Measurements from ENCODE around the gene RMI2. TPM values are rescaled to one million over a fixed set of nuclear protein-coding genes. Genes with fewer than 3 reads are reported as not detected.

RMI2 gene
- total and polyA plus RNA-seq, 2 donors (not counting 1 experiment from before 2014, with no cell fraction given), result 6.6 to 6.8 TPM

GRCh38 chr16:11322823-11323222 lies 22.4 kb upstream of the RMI2 start:
- no peaks in the 10 kb centered on the region for H3K36me3 ChIP-seq (ENCODE audit: control insufficient read depth, insufficient read depth, low read length)
- H3K79me2 ChIP-seq (ENCODE audit: control insufficient read depth, insufficient read depth, low read length), result no peaks in the 10 kb centered on the region
- no peak overlapping the region for H3K4me2 ChIP-seq (ENCODE audit: extremely low read depth, insufficient read depth, low read length)
- DNase-seq (ENCODE audit: low read depth in 2 of 2), result no peak
- H3K9me3 ChIP-seq (ENCODE audit: control insufficient read depth, insufficient read depth, low read depth, low read length), result no peaks in the 10 kb centered on the region
- no peaks in the 10 kb centered on the region for H3K27me3 ChIP-seq (ENCODE audit: control insufficient read depth, insufficient read depth, low read length)
- TF ChIP-seq CTCF (conservative IDR thresholded peaks at IDR 0.05 in 1 of 2, IDR thresholded peaks at IDR 0.05 in 1 of 2; ENCODE audit: low read depth in 1 of 2, low read length in 2 of 2) (no peak), EZH2 (IDR thresholded peaks at IDR 0.05; ENCODE audit: low read length, missing control alignments) (no peak)
- H2AFZ ChIP-seq (ENCODE audit: low read length), result no peak overlapping the region
- H4K20me1 ChIP-seq (ENCODE audit: control insufficient read depth, extremely low read depth, insufficient read depth, low read length), result no peaks in the 10 kb centered on the region
- H3K9ac ChIP-seq (ENCODE audit: insufficient read depth, low read length), result no peak overlapping the region
- H3K4me1 ChIP-seq (ENCODE audit: control insufficient read depth, extremely low read depth, insufficient read depth, low read length), result peaks cover 3% of the 10 kb centered on the region
- H3K27ac ChIP-seq (ENCODE audit: insufficient read depth, low read length), result no peak overlapping the region
- no peak overlapping the region for H3K4me3 ChIP-seq (replicated peaks in 1 of 4; ENCODE audit: control extremely low read depth in 1 of 4, insufficient read depth in 1 of 4, low read depth in 3 of 4, low read length in 4 of 4)

GRCh38 chr16:11323551-11324336 lies 21.5 kb upstream of the RMI2 start:
- Histone ChIP-seq H3K79me2 (ENCODE audit: control insufficient read depth, insufficient read depth, low read length) (no peaks in the 10 kb centered on the region), H3K9ac (ENCODE audit: insufficient read depth, low read length) (no peak overlapping the region), H3K4me1 (ENCODE audit: control insufficient read depth, extremely low read depth, insufficient read depth, low read length) (peaks cover 10% of the 10 kb centered on the region), H3K36me3 (ENCODE audit: control insufficient read depth, insufficient read depth, low read length) (no peaks in the 10 kb centered on the region), H3K9me3 (ENCODE audit: control insufficient read depth, insufficient read depth, low read depth, low read length) (no peaks in the 10 kb centered on the region), H3K4me3 (replicated peaks in 1 of 4; ENCODE audit: control extremely low read depth in 1 of 4, insufficient read depth in 1 of 4, low read depth in 3 of 4, low read length in 4 of 4) (no peak overlapping the region), H2AFZ (ENCODE audit: low read length) (no peak overlapping the region), H3K4me2 (ENCODE audit: extremely low read depth, insufficient read depth, low read length) (no peak overlapping the region), H4K20me1 (ENCODE audit: control insufficient read depth, extremely low read depth, insufficient read depth, low read length) (no peaks in the 10 kb centered on the region), H3K27ac (ENCODE audit: insufficient read depth, low read length) (no peak overlapping the region), H3K27me3 (ENCODE audit: control insufficient read depth, insufficient read depth, low read length) (no peaks in the 10 kb centered on the region)
- TF ChIP-seq EZH2 (IDR thresholded peaks at IDR 0.05; ENCODE audit: low read length, missing control alignments) (no peak), CTCF (conservative IDR thresholded peaks at IDR 0.05 in 1 of 2, IDR thresholded peaks at IDR 0.05 in 1 of 2; ENCODE audit: low read depth in 1 of 2, low read length in 2 of 2) (no peak)
- no peak for DNase-seq (ENCODE audit: low read depth in 2 of 2)

GRCh38 chr16:11325404-11326083 lies 19.7 kb upstream of the RMI2 start:
- H2AFZ ChIP-seq (ENCODE audit: low read length), result no peak overlapping the region

More at GRCh38 chr16:11325404-11326083, 19.7 kb upstream of the RMI2 start:
- peaks cover 17% of the 10 kb centered on the region for H3K4me1 ChIP-seq (ENCODE audit: control insufficient read depth, extremely low read depth, insufficient read depth, low read length)
- no peak overlapping the region for H3K27ac ChIP-seq (ENCODE audit: insufficient read depth, low read length)
- TF ChIP-seq EZH2 (IDR thresholded peaks at IDR 0.05; ENCODE audit: low read length, missing control alignments) (no peak), CTCF (conservative IDR thresholded peaks at IDR 0.05 in 1 of 2, IDR thresholded peaks at IDR 0.05 in 1 of 2; ENCODE audit: low read depth in 1 of 2, low read length in 2 of 2) (no peak)
- H3K36me3 ChIP-seq (ENCODE audit: control insufficient read depth, insufficient read depth, low read length), result no peaks in the 10 kb centered on the region
- no peak overlapping the region for H3K9ac ChIP-seq (ENCODE audit: insufficient read depth, low read length)
- no peak overlapping the region for H3K4me3 ChIP-seq (replicated peaks in 1 of 4; ENCODE audit: control extremely low read depth in 1 of 4, insufficient read depth in 1 of 4, low read depth in 3 of 4, low read length in 4 of 4)
- H3K9me3 ChIP-seq (ENCODE audit: control insufficient read depth, insufficient read depth, low read depth, low read length), result no peaks in the 10 kb centered on the region
- no peak overlapping the region for H3K4me2 ChIP-seq (ENCODE audit: extremely low read depth, insufficient read depth, low read length)
- H3K79me2 ChIP-seq (ENCODE audit: control insufficient read depth, insufficient read depth, low read length), result no peaks in the 10 kb centered on the region
- no peaks in the 10 kb centered on the region for H3K27me3 ChIP-seq (ENCODE audit: control insufficient read depth, insufficient read depth, low read length)
- DNase-seq (ENCODE audit: low read depth in 2 of 2), result no peak
- H4K20me1 ChIP-seq (ENCODE audit: control insufficient read depth, extremely low read depth, insufficient read depth, low read length), result no peaks in the 10 kb centered on the region
